HG03280 (cell line): Measurements from ENCODE around the gene TEX53.

Experiments
- ATAC-seq: cut with Tn5 transposase; IDR thresholded peaks from one replicate; pipeline ENCODE4 v1.9.1; 2021; ENCODE audit warnings: mild to moderate bottlenecking, moderate library complexity; ENCODE audit not compliant: unreplicated experiment

The TEX53 gene

GRCh38 chr9:114680259-114681001, 22.8 kb upstream of the TEX53 start:
- no peak for ATAC-seq

- no peak for ATAC-seq
Measured at GRCh38 chr9:114678795-114679194, 21.2 kb upstream of the TEX53 start.

GRCh38 chr9:114678130-114678529, 20.5 kb upstream of the TEX53 start:
- no peak for ATAC-seq

GRCh38 chr9:114677418-114677817, 19.8 kb upstream of the TEX53 start:
- ATAC-seq: no peak

- ATAC-seq: no peak
Measured at GRCh38 chr9:114676901-114677300, 19.3 kb upstream of the TEX53 start.

- no peak for ATAC-seq
Measured at GRCh38 chr9:114674798-114675540, 17.4 kb upstream of the TEX53 start.

- ATAC-seq: no peak
Measured at GRCh38 chr9:114674076-114674797, 16.6 kb upstream of the TEX53 start.

- ATAC-seq: no peak
Measured at GRCh38 chr9:114671605-114672004, 14.0 kb upstream of the TEX53 start.

- ATAC-seq: no peak
Measured at GRCh38 chr9:114669961-114670360, 12.4 kb upstream of the TEX53 start.

- no peak for ATAC-seq
Measured at GRCh38 chr9:114668146-114668545, 10.5 kb upstream of the TEX53 start.

- ATAC-seq: no peak
Measured at GRCh38 chr9:114666851-114667250, 9.2 kb upstream of the TEX53 start.

GRCh38 chr9:114666401-114666800, 8.8 kb upstream of the TEX53 start:
- no peak for ATAC-seq

- ATAC-seq: no peak
Measured at GRCh38 chr9:114664181-114664580, 6.6 kb upstream of the TEX53 start.

- peak; percentile 80 for ATAC-seq
Measured at GRCh38 chr9:114662081-114662989, 4.7 kb upstream of the TEX53 start.

GRCh38 chr9:114656301-114656700, 1.3 kb downstream of the TEX53 start:
- no peak for ATAC-seq

- ATAC-seq: no peak
Measured at GRCh38 chr9:114655689-114656088, 1.9 kb downstream of the TEX53 start.

- ATAC-seq: peak; percentile 81
Measured at GRCh38 chr9:114653556-114654159, 3.9 kb downstream of the TEX53 start.

GRCh38 chr9:114652776-114653555, 4.6 kb downstream of the TEX53 start:
- ATAC-seq: no peak

GRCh38 chr9:114643896-114644295, 13.7 kb downstream of the TEX53 start:
- no peak for ATAC-seq
